Activated CD8-positive, alpha-beta memory T cell treated with anti-CD3 and anti-CD28 coated beads for 36 hours (primary cell): Measurements from ENCODE around the gene FICD. TPM values are rescaled to one million over a fixed set of nuclear protein-coding genes. Genes with fewer than 3 reads are reported as not detected.
"Not testable (repeated sequence)": the region's sequence is repeated elsewhere in the genome, so short reads cannot be mapped to it uniquely, and the experiment has no call there.

ENCODE experiments used
- CTCF ChIA-PET: fragments of 350-600 bp; sonication (Branson Sonifier 250); formaldehyde crosslinking; loops from one replicate; lab custom pipeline; 2021; ENCODE audit warnings: antibody characterized with exemption; lab: Charles Lee
- POLR2A ChIA-PET: fragments of 350-600 bp; sonication (Branson Sonifier 250); formaldehyde crosslinking; loops from one replicate; lab custom pipeline; 2021; ENCODE audit warnings: antibody characterized with exemption; lab: Charles Lee
- total RNA-seq, 2 experiments: library from RNA; stranded (reverse); gene quantifications; one replicate each; pipeline ENCODE4 v1.2.3, GENCODE V29; 2021

FICD gene
- total RNA-seq = 1 to 10 TPM; 4.1 to 4.5 TPM

DNA sequence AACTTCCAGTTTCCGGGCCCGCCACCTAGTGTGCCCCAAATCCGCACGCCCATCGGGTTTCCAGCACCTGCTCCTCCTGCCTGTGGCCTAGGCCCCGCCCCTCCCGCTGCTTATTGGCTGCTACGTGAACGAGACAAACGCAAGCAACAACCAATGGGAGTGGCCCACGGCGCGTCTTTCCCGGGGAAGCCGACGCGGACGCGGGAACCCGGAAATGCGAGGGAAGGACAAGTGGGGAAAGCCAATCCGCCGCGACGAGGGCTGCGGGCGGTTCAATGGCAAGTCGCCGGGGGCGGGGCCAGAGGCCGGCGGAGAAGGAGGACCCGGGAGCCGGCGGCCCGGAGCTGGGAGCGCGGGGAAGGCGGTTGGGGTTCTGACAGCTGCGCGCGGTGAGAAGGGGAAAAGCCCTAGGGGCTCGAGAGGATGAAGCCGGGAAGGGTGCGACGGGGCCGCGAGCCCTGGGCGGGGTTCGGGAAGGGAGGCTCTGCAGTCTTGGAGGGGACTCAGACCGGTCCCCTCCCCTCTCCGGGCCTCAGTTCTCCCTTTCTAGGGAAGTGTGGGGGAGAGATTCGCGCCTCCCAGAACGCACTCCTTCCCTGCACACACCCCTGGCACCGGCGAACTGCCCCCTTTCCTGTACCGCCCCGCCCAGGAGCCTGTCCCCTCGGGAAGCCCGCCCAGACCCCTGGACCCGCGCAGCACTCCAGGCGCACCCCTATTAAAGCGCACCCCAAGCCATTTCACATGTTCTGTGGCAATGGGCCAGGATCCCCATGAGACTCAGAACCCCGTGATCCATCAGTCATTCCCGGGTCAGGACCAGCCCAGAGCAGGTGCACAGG, at the start of gene FICD:
TSS of gene FICD (plus strand) at position 305 of the 842 bp plus-strand sequence. CDS start 1,696 bp downstream, outside the sequence.
- ChIA-PET CTCF (no interaction called here), POLR2A (no interaction called here)

DNA sequence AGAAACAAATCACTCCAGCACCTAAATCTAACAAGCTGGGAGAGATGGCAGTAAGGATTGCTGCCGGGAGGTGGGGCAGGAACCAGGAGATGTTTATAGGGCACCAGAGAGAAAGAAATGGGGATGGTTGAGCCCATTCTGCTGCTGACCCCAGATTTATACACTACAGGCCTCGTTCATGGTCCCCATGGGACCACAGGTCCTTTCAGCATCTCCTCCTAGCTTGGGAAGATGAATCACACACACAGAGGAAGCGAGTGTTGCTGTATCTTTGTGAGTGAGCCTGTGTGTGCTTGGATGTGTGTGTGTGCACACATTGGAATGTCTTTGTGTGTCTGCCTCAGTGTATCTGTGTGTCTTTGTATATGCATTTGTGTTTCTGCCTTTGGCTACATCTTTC, 49.7 kb upstream of the FICD start:
- CTCF ChIA-PET = no interaction called here
- POLR2A ChIA-PET = no interaction called here

DNA sequence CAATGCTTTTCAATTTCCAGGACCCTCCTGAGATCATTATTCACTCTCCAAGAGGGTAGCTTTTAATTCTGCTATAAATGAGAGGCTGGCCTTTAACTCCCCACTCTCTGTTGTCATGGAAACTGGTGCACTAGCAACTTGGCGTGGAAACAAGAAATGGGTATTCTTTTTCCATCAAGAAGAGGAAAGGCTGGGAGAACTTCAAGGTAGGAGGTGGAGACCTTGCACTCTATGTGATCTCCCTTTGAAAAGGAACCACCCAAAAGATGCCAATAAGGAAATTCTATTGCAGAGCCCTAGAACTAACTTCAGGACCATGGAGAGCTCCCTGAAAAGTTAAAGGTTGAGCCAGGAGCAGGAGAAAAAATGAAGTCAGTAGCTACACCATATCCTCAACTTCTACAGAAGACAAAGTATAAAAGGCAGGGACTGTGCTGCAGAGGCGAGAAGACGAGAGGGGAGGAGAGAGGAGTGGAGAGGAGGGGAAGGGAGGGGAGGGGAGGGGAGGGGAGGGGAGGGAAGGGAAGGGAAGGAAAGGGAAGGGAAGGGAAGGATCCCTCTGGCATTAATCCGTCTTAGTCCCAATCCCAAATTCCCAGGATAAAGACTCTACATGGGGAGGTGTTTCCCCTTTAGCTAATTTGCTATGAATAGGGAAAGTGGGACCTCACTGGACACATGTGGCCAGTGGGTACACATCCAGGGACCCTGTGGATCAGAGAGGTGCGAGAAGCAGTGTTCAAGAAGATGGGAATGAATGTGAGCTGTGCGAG, 46.7 kb upstream of the FICD start:
- ChIA-PET CTCF (no interaction called here), POLR2A (no interaction called here)

DNA sequence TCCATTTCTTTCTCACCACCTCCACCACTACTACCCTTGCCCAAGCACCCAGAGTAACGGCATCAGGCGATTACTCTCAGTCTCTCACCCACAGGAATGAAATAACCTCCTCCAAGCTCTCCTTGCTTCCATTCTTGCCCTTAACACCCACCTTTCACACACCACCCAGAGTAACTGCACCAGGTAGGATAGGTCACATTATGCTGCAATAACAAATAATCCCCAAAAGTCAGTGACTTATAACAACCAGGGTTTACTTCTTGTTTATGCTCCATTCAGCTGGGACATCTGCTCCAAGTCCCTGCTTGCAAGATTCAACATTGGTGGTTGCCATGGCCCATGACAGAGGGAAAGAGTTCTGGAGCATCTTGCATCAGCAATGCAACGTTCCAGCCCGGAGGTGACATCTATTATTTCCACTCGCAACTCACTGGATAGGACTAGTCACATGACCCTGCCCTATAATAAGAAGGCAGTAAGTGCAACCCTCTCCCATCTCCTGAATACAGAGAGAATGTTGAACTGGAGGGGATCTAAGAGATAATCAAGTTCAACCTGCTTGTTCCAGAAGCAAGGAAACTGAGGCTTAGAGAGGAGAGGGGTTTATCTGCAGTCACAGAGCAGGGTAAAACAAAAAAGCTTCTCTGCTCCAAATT, 41.5 kb upstream of the FICD start:
- ChIA-PET POLR2A (no interaction called here), CTCF (no interaction called here)

DNA sequence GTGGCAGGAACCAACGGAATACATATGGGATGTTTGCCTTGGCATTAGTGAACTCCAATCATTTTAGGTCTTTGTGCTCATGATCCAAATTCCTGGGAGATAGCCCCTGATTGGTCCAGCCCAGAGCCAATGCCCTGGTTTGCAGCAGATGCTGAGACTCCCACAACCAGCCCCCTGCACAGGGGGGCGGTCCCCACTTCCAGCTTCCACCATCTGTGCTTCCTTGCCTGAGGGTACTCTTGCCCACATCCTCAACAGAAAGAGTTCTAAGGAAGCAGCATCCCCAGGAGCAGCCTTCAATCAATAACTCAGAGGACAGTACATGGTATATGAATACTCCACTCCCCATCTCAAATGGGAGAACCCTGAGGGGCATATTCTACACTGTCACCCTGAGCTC, 39.7 kb upstream of the FICD start:
- ChIA-PET POLR2A (no interaction called here), CTCF (no interaction called here)

DNA sequence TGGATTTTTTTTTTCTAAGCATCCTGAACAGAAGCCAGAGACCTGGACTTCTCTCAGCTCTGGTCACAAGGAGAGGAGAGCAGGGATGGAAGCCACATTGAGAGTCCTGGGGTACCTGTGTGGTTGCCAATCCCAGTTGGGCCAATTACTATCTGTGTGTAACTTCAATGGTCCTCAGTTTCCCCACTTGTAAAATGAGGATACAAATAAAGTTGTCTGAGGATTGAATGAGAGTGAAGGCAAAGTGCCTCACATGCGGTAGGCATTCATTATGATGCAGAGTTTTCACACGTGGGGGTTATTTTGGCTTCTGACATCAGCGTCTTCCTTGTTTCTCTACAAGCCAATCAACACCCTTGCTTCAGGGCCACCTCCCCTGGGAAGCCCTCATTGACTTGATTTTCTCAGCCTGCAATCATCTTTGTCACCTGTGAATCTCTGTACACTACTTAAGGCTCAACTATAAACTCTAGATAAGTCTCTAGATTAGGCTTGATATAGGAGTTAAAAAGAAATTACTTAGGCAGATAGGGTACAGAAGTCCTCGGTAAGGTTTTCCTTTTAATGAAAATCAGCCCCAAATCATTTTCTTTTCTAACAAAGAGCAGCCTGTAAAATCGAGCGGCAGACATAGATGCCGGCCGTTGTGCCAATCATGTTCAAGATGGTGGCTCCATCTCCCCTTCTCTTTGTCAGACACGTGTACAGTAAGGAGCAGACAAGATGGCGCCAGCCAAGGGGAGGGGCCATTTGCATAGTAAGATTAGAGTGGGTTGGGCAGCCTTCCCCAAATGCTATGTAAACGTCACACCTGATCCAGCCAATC, 37.8 kb upstream of the FICD start:
- ChIA-PET CTCF (no interaction called here), POLR2A (no interaction called here)

DNA sequence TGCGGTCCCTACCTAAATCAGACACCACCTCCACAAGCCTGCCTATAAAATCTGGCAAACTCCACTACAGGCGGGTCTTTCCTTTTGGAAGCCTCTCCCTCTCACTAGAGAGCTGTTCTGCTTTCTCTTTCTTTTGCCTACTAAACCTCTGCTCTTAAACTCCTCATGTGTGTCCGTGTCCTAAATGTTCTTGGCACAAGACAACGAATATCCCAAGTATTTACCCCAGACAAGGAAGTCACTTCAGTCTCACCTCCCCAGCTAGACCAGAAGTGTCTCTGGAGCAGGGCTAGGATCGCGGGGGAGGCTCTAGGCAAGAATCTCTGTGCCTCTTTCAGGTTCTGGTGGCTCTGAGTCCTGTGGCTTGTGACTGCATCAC, 37.2 kb upstream of the FICD start:
- ChIA-PET CTCF (no interaction called here), POLR2A (no interaction called here)

DNA sequence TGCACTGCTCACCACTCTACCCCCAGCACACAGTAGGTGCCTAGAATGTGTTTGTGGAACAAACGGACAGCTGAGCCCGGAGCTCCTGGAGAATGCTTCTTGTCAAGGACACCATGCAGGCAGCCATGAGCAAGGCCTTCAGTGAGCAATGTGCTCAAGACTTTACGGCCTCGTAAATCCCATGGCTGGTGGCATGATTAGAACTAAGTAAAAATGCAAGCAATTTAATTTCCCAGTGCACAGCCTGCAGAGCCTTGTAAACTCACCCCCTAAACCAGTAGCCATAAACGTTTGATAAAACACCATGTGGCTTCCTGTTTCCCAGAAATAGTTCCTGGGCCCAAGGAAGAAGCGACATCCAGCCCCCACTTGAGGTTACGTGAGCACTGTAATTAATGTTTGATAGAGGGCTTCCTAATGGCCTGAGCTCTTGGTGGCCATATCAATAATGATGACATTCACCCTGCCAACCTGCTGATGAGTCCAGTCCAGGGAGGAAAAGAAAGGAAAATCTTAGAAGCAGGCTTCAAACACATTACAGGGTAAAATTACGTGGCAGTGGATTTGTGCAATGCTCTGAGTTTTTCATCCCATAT, 36.4 kb upstream of the FICD start:
- CTCF ChIA-PET = no interaction called here

DNA sequence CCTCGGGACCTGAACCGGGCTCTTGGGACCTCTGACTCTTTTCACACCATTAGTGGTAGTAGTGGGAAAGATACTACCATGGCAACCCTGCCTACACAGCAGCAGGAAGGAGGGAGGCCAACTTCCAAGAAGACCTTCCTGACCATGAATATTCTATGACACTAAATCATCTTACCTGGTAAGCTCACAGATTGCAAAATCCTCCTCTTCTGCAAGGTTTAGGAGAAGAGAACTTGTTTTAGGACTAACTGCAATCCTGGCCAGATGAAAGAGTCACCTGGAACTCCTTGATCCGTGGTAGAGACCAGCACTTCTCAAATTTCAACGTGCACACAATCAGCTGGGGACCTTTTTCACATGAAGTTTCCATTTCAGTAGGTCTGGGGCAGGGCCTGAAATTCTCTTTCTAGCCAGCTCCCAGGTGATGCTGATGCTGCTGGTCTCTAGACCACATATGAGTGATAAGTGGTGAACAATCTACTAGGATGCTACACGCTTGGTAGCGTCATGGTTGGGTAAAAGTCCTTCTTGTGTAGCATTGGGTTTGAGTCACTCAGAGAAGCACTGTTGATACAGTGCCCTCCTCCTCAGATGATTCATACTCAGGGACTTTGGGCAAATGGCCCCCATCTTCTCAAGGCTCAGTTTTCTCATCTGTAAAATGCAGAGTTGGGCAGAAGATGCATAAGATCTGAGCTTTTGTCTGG, 35.6 kb upstream of the FICD start:
- ChIA-PET POLR2A (no interaction called here), CTCF (no interaction called here)

More for the DNA sequence above, 36.4 kb upstream of the FICD start:
- POLR2A ChIA-PET = no interaction called here

DNA sequence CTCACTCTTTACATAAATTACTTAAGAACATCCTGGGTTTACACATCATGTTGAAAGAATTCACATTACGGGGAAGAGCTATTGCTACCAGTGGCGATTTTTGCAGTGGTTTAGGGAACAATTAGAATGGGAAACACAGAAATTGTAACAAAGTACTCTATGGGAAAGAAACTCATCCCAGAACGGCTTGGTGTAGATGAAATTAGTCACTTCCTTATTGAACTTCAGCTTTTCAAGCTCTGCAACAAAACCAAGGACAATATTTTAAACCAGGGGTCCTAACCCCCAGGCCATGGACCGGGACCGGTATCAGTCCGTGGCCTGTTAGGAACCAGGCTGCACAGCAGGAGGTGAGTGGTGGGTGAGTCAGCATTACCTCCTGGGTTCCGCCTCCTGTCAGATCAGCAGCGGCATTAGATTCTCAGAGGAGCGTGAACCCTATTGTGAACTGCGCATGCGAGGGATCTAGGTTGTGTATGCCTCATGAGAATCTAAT, 32.3 kb upstream of the FICD start:
- CTCF ChIA-PET = no interaction called here
- POLR2A ChIA-PET = no interaction called here

DNA sequence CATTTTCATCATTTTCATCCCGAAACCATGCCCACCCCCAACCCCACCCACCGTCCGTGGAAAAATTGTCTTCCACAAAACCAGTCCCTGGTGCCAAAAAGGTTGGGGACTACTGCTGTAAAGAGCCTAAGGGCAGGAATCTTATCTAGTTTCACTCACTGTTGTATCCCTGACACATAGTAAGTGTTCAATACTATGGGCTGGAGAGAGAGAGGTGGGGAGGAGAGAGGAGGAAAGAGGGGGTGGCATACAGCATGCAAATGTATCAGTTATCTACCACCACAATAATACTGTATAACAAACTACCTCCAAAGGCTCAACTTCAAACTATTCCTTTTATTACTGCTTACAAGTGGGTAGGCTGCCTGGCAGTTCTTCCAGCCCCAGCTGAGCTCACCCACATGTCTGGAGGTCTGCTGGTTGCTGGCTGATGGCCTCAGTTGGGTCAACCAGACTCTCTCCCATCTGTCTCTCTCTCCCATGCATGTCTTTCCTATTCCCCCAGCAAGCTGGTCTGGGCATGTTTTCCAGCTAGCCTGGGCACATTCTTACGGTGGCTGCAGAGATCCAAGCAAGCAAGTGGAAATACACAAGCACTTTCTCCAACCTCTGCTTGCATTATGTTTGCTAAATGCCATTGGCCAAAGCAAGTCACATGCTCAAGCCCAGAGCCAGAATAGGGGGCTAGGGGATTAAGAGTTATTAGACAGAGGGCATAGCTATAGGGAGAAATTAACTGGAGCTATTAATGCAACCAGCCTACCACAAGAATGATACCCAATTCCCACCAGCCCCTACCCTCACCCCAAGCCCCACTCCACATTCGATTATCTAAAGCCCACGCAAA, 31.6 kb upstream of the FICD start:
- ChIA-PET CTCF (no interaction called here), POLR2A (no interaction called here)

DNA sequence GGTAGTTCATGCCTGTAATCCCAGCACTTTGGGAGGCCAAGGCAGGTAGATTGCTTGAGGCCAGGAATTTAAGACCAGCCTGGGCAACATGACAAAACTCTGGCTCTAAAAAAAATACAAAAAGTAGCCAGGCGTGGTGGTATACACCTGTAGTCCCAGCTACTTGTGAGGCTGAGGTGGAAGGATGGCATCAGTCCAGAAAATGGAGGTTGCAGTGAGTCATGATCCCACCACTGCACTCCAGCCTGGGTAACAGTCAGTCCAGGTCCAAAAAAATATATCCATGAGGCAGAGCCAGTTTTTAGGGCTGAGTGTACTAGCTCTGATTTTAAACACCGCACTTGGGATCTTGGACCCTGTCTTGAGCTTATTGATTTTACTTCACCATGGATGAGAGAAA, 30.6 kb upstream of the FICD start:
- POLR2A ChIA-PET = no interaction called here
- CTCF ChIA-PET = no interaction called here

DNA sequence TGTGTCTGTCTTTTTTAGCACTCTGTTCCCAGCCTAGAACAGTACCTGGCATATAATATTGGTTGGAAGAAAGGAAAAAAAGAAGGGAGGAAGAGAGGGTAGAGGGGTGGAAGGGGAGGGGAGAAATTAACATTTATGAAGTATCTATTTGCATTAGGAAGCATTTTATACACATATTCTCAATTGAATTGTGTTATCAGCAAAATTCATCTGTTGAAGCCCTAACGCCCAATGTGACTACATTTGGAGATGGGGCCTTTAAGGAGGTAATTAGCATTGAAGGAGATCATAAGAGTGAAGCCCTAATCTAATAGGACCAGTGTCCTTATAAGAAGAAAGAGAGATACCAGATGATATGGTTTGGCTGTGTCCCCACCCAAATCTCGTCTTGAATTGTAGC, 30.2 kb upstream of the FICD start:
- POLR2A ChIA-PET = no interaction called here
- CTCF ChIA-PET = no interaction called here

DNA sequence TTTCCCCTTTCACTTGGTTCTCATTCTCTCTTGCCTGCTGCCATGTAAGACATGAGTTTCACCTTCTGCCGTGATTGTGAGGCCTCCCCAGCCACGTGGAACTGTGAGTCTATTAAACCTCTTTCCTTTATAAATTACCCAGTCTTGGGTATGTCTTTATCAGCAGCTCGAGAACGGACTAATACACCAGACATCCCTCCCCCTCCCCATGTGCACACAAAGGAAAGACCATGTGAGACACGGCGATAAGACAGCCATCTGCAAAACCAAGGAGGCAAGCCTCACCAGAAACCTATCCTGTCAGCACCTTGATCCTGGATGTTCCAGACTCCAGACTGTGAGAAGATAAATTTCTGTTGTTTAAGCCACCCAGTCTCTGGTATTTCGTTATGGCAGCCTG, 29.7 kb upstream of the FICD start:
- CTCF ChIA-PET, POLR2A ChIA-PET: not testable (repeated sequence)

DNA sequence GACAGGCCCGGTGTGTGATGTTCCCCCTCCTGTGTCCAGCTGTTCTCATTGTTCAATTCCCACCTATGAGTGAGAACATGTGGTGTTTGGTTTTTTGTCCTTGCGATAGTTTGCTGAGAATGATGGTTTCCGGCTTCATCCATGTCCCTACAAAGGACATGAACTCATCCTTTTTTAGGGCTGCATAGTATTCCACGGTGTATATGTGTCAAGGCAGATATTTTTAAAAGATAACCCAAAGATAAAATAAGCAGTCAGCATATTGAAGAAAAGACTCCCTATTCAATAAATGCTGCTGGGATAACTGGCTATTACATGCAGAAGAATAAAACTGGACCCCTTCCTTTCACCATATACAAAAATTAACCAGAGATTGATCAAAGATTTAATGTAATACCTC, 28.0 kb upstream of the FICD start:
- POLR2A ChIA-PET, CTCF ChIA-PET: not testable (repeated sequence)

DNA sequence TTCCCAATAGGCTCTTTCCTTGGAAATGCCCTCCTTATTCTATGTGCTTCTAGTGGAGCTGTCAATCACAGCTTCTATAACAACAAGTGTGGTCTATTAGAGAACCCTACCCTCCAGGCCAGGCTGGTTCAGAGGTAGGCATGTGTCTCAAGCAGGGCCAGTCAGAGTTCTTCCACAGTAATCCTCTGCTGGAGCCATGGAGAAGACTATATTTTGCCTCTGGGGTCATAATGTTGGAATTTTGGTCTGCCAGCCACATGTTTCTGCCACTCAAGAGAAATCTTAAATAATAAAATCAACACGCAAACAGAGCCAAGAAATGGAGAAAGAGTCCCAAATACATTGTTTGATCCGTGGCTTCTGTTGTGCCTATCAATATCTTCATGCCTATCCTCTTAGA, 23.8 kb upstream of the FICD start:
- ChIA-PET CTCF (no interaction called here), POLR2A (no interaction called here)

DNA sequence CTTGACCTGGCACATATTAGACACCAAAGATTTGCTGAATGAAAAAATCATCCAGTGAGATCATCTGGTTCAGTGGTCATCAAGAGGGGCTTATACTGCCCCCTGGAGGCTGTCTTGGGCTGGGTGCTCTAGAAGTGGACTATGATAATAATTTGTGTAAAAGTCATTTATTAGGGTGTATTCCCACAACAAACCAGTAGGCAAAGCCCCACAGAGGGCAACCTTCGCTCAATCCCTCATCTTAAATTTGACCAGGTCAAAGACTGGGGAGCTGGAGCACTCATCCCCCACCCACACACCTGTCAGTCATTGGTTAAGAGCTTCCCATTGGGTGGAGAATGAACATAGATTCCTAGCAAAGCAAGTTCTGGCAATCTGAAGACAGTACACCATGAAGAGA, 20.0 kb upstream of the FICD start:
- POLR2A ChIA-PET = no interaction called here
- CTCF ChIA-PET = interaction anchor here (1.0 to 1.5 kb wide), 2 partner anchors 122 to 466 kb away, joined by 4 read pairs; no protein-coding TSS in a partner anchor
